ENCODE results near the gene DNAH7.

DNAH7 gene

DNA sequence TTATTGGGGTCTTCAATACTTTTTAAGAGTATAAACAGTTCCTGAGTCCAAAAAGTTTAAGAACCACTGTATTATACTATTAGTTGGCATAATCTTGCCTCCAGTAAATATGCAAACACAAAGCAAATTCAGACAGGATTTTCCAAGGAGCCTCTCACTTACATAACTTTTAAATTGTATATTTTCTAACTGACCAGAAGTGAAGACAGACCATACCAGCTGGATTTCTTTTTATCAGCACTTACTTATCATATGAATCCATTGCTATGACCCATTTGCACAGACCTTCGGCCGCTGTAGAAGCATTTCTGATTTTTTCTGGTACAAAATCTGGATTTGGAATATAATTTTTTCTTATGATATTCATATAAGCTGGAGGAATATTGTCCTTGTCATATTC is 211.5 kb downstream of the DNAH7 start:
- DNase-seq: no peak

DNA sequence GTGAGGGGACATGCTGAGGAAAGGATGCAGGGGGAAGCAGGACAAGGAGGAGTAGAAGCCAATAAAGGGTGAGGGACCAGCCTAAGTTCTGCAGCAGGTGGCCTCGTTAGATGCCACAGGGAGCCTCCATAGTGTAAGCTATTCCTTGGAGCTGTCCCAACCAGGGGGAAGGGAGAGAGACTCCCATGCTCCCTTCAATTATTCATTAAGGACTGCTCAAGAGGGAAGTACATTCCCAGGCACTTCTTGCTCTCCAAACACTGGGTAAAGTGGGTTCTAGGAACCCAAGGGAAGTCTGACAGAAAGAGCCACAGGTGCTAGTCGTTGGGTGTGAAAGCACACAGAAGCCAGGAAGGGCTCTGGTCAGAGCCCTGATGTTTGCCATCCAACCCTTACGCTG is 217.9 kb downstream of the DNAH7 start:
- DNase-seq: no peak

DNA sequence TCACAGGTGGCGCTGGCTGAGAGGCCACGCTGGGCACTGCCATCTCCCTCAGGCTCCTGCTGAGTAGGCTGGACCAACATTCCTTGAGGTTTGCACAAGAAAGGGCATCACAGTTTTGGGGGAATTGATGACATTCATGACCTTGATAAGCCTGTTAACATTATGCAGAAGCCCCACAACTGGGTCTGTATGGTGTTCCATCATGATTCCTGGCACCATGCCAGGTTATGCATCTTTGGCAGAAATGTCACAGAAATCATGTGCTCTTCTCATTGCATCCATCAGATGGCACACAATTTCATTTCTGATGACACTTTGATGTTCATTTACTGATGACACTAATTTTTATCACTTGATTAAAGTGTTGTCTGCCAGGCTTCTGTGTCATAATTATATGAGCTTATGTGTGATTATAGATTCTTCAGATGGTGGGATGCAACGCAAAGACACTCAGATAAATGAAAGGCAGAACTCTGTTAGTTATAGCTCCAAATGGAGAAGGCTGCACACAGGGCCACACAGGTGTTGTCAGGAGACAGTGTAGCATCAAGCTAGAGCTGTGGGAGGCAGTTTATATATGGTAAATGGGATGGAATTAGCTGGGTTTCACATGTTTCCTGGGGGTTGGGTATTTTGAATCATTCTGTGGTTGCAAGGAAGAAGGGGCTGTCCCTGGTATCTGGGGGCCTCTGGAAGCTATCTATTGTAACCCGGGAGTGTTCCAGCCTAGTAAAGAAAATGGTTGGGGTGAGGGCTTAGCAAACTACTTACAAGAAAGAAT is 220.3 kb downstream of the DNAH7 start:
- DNase-seq: no peak

DNA sequence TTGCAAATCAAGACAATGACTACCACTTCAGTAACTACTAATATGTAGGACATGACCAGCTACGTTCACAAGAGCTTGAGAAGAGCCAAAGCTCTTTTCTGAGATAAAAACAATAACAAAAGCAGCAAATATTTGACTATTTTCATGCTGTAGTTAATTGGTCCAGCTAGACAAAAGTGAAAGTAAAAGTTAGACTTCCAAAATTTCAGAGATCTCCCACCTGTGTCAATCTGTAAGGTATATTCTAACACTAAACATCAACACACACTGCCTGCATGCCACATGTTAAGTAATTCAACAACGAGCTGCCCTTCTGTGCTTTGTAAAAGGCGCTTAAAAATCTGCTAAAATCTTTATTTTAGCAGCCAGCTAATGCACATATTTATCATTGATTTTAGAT is 225.7 kb downstream of the DNAH7 start:
- no peak for DNase-seq

DNA sequence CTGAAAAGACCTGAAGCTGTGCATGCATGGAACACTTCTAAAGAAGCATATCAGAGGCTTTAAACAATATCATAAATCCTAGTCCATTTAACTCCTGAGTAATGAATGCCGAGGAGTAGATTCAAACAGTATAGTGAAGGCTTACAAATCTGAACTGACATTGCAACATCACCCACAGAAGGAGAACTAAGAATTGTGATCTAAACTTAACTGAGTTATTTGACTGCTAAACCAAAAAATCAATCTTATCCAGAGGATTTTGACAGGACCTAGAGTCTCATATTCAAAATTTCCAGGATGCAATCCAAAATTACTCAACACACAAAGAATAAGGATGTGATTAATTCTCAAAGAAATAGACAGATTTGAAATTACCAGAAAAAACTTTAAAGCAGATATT is 230.6 kb downstream of the DNAH7 start:
- DNase-seq: no peak

DNA sequence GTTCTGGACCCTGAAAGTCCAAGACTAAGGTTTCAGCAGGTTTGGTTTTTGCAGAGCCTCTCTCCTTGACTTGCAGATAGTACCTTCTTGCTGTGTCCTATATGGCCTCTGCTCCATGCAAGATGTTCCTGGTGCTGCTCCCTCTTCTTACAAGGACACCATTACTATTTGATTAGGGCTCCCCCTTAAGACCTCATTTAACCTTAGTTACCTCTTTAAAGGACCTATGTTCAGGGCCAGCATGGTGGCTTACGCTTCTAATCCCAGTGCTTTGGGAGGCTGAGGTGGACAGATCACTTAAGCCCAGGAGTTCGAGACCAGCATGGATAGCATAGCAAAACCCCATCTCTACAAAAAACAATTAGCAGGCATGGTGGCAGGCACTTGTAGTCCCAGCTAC is 232.6 kb downstream of the DNAH7 start:
- no peak for DNase-seq

DNA sequence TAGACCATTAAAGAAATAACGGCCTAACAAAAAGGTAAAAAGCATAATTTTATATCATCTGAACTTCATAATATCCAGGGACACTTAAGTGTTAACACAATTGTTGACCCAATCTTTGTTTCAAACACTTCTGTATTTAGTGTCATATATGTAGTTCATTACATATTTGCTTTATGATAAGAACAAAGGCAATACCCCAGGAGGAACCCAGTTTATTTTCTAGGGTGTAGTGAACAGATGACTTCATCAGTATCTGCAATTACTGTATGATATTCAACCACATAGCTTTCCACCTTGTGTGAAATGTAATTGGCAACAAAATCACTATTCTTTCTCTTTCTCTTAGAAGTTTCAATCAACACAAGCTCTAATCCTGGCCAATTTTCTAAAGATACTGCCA is 233.8 kb downstream of the DNAH7 start:
- DNase-seq: no peak

GRCh38 chr2:195830968-195831950 is 237.4 kb downstream of the DNAH7 start:
- no peak for DNase-seq

GRCh38 chr2:195824478-195824877 is 244.2 kb downstream of the DNAH7 start:
- no peak for DNase-seq

DNA sequence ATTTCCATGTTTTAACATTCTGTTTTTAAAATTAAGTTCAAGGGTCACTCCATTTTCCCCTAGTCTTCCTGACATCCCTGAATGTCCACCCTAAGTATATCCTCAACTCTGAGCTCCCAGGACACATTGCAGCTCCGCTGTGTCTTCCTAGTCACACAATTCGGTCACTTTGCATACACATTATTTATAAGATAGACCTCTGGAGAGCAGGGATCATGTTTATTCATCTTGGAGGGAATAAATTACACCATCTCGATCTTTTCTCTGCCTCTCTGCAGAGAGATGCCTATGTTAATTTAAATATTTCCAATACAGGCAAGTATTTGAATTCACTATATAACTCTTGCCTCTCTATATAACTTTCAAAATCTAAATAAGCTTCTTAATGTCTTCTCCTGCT is 245.4 kb downstream of the DNAH7 start:
- DNase-seq: no peak

- DNase-seq: no peak
Observed at GRCh38 chr2:195821566-195821932, 247.1 kb downstream of the DNAH7 start.

DNA sequence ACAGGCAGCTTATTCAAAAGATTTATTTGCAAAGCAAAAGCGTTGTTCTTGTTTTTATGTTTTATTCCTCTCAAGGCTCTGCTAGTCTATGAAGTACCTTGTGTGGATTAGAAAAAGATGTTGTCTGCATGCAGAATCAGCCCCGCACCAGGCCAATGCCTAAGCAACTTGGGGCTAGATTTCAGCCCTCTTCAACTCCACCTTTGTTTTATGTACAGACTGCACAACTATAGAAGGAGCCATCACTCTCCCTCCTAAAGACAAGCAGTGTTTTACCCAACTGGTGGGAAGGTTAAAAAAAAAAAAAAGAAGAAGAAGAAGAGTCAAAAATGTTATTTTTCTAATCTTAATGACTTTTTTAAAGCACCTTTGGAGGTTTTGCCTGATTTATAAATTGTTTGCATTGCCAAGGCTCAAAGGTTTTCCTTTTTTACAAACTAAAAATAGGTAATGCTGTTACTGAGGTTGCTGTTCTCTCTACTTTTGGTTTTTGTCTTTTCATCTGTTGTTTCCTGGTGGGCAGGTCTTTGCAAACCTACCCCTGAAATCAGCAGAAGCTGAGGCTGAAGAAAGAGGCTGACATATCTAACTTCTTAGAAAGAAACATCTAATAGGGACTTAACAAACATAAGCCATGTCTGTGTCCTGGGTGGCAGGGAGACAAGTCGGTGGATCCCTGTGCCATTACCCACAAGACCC is 247.6 kb downstream of the DNAH7 start:
- no peak for DNase-seq

DNA sequence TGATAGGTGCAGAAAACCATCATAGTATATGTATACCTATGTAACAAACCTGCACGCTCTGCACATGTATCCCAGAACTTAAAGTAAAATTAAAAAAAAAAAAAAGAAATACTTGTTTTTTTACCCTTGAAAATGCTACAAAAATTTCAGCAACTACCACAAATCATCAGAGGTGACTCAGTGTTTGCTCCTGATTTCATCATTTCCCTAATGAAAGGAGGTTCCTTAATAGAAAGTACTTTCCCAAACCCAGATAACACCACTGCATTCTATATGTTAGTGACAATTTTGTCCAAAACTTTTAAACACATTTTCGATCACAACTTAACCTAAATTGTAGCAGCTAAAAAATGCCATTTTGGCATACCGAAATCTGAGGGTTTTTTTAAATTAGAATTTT is 248.3 kb downstream of the DNAH7 start:
- DNase-seq: no peak

- DNase-seq: no peak
Observed at GRCh38 chr2:195819276-195819675, 249.4 kb downstream of the DNAH7 start.

- no peak for DNase-seq
Observed at GRCh38 chr2:195818526-195818925, 250.1 kb downstream of the DNAH7 start.

DNA sequence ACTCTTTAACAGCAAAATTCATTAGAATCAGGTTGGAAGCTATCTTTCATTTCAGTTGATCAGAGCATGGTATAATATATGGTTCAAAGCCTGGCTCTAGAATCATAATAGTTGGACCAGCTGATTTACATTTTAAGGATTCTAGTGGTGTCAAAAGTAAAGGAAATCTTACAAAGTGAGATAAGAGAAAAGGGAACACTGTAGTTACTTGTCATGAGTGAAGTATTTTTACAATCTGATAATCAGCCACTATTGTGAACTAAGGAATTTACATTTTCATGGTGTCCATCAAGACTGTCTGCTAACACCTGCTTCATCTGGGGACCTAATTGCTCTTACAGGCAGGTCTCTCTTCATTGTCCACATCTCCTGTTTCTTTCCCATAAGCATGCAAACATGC is 250.5 kb downstream of the DNAH7 start:
- DNase-seq: no peak

GRCh38 chr2:195815083-195815482 is 253.6 kb downstream of the DNAH7 start:
- DNase-seq: no peak

GRCh38 chr2:195813421-195813820 is 255.2 kb downstream of the DNAH7 start:
- no peak for DNase-seq

- DNase-seq: no peak
Observed at GRCh38 chr2:195810340-195811098, 258.1 kb downstream of the DNAH7 start.

- DNase-seq: no peak
Observed at GRCh38 chr2:195808189-195808588, 260.4 kb downstream of the DNAH7 start.

DNA sequence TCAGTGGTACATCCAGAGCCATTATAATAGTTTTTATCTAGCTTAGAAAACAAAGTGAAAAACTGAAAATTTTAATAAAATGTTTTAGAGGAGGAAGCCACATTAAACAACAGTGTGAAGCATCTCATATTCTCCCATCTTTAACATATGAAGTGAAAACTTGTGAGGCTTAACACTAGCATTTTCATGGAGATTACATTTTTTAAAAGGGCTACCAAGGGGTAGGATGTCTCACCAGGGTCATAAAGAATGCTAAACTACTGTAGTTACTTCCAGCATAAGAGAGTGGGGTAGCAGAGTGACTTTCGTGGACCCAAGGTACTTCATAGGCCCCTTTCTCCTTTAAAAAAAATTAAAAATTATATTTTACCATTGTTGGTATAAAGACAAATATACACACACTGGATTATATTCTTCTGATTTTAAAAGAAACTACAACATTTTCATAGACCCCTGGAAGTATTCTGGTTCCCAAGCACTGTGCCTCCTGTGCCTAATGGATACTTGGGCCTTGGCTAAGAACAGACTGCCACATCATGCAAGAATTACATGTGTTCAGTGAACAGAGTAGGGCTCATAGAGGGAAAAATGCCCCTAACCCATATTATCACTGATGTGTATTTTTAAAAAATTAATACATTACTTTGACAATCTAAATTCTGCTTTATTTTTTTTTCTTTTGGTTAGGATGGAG is 263.2 kb downstream of the DNAH7 start:
- no peak for DNase-seq

DNA sequence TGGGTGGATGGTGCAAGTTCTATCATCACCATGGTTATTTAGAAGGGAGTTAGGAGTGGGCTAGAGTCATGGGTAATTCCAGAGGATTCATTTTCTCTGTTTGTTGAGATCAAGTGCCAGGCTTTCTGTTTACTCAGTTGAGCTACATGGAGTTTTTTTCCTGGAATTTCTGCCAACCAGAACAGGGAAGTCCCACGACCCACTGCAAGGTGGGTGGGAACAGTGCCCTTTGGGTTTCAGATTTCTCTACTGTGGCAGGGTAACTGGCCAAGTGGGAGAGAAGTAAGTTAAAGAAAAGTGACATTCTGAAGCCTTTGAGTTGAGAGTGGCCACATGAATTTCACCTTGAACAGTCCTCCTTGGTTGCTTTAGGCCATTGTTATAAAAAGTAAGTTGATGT is 272.8 kb downstream of the DNAH7 start:
- DNase-seq: no peak

Data from activated gamma-delta T cell (primary cell).